GM10266 (cell line): ENCODE results near the gene C4BPA.

Experiments used
- DNase-seq: peaks from one replicate; pipeline ENCODE4 v3.0.0; 2012; ENCODE audit errors: extremely low spot score
- CTCF ChIP-seq: IDR thresholded peaks from 2 replicates; pipeline ENCODE4 v1.5.1; 2012; ENCODE audit warnings: mild to moderate bottlenecking, low read depth; ENCODE audit not compliant: control insufficient read depth, insufficient read depth; ENCODE audit errors: missing control alignments

C4BPA gene

GRCh38 chr1:207164086-207164485 is 60.1 kb downstream of the C4BPA start:
- no peak for DNase-seq
- TF ChIP-seq CTCF, result no peak

DNA sequence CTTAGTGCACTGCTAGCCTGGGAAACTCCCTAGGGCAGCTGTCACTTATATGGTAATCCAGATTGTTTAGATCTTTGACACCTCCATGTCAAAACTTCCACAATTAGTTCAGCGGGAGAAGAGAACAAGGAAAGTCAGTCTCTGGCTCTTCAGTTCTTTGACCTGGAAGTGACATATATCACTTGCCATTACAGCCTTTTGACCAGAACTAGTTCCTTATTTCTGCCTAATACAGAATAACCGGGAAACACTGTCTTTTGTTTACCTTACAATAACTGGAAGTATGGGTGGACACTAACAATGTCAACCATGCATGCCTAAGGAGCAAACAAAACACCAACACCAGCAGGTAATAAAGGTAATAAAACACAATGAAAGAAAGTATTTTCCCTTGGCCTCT is 68.3 kb downstream of the C4BPA start:
- DNase-seq, result no peak
- no peak for TF ChIP-seq CTCF

DNA sequence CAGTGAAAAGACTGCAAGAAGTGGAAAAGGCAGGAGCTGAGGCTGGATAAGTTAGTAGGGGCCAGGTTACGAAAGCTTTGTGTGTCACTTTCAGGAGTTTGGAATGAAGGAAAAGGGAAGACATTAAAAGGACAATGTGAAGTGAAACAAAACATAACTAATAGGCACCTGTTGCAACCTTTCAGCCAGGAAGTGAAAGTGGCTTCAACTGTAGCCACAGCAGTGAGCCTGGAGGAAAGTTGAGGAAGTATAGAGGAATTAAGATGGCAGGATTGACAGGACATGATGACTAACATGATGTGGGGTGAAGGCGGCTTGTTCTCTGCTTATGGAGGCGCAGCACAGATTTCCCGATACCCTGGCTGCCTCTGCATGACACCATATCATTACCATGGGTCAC is 68.9 kb downstream of the C4BPA start:
- no peak for DNase-seq
- TF ChIP-seq CTCF, result no peak

GRCh38 chr1:207173396-207173795 is 69.4 kb downstream of the C4BPA start:
- TF ChIP-seq CTCF, result no peak
- no peak for DNase-seq

GRCh38 chr1:207174913-207175312 is 70.9 kb downstream of the C4BPA start:
- DNase-seq, result no peak
- TF ChIP-seq CTCF, result no peak

GRCh38 chr1:207179036-207179435 is 75.0 kb downstream of the C4BPA start:
- no peak for TF ChIP-seq CTCF
- DNase-seq, result no peak

DNA sequence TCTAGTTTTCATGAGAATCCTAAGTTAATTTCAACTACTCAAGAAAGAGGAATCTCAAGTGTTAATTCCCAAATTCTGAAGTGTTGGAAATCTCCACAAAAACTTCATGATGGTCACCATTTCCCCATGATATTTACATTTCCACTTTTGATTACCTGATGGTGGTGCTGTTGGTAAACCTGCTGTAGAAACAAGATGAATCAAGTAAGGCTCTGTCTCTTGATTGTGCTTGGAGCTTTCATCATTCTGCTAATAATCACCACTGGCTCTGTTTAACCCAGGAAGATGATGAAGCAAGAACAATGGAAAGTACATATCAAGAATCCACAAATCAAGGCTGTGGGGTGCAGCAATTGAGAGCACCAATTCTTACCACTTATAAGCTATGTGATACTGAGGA is 77.8 kb downstream of the C4BPA start:
- TF ChIP-seq CTCF, result no peak

More for the DNA sequence above, 77.8 kb downstream of the C4BPA start:
- DNase-seq, result no peak
